Medulla oblongata (tissue), 1 donor: ENCODE data around the gene KIF18B.
A peak's percentile ranks its signal among the peaks of the same experiment; 100 is the strongest.

Experiments used
- DNase-seq: peaks from one replicate; pipeline ENCODE4 v3.0.0-alpha.2; 2015; ENCODE audit errors: extremely low spot score

Gene KIF18B

DNA sequence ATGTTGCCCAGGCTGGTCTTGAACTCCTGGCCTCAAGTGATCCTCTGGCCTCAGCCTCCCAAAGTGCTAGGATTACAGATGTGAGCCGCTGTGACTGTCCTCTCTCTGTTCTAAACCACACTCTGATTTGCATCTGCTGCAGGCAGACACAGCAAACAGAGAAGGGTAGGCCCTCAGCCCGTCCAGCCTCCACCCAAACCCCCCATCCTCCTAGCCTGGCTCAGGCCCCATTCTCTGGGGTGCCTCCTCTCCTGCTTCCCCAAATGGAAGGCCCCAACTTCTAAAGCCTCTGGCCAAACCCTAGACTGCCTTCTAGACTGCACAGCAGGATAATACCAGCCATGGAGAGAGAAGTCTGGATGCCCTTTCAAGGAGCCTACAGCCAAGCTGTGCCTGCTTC is 28.2 kb downstream of the KIF18B start:
- no peak for DNase-seq

DNA sequence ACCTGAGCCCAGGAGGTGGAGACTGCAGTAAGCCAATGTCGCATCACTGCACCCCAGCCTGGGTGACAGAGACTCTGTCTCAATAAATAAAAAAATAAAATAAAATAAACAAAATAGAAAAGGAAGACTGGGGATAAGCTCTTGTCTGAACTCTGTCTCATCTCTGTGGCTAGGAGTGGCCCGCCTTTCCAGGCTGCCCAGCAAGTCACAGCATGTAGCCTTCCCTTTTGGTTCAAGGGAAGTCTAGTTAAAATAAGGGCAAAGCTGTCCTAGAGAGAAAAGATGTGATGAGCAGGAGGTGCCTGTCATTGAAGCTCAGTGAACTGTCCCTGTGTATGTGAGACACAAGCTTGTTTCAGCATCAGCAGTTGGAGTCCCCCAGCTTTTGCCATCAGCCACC is 29.6 kb downstream of the KIF18B start:
- DNase-seq, result no peak

DNA sequence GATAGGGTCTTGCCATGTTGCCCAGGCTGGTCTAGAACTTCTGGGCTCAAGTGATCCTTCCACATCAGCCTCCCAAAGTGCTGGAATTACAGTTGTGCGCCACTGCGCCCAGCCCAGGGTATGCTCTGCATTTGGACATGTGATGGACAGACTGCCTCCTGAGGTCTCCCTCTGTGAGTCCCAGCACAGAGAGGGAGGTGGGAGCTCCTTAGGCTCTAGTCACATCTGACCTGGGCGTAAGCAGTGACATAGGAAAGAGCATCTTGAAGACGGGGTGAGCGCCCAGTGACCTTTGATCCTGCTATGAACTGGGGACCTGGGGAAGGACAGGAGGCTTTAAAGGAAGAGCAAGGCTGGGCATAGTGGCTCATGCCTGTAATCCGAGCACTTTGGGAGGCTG is 30.1 kb downstream of the KIF18B start:
- no peak for DNase-seq

DNA sequence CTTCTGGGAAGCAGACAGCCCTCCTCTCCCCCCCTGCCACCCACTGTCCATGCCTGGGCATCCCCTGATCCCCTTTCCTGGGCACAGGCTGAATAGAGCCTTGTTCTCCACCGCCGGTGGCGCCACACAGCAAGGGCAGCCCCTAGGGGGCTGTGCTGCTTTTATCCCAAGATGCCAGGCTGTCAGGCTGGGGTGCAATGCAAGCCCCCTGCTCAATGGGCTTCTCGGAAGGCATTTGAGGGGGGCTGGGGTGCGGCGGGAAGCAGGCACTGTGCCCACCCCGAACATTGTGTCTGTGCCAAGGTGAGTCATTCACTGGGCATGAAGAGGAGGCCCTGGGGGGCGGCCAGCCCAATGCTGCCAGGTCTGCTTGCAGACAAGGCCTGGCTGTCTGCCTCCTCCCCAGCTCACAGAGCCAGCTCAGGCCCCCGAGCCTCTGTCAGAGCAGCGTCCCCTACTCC is 30.8 kb downstream of the KIF18B start:
- peak; percentile 85 for DNase-seq

DNA sequence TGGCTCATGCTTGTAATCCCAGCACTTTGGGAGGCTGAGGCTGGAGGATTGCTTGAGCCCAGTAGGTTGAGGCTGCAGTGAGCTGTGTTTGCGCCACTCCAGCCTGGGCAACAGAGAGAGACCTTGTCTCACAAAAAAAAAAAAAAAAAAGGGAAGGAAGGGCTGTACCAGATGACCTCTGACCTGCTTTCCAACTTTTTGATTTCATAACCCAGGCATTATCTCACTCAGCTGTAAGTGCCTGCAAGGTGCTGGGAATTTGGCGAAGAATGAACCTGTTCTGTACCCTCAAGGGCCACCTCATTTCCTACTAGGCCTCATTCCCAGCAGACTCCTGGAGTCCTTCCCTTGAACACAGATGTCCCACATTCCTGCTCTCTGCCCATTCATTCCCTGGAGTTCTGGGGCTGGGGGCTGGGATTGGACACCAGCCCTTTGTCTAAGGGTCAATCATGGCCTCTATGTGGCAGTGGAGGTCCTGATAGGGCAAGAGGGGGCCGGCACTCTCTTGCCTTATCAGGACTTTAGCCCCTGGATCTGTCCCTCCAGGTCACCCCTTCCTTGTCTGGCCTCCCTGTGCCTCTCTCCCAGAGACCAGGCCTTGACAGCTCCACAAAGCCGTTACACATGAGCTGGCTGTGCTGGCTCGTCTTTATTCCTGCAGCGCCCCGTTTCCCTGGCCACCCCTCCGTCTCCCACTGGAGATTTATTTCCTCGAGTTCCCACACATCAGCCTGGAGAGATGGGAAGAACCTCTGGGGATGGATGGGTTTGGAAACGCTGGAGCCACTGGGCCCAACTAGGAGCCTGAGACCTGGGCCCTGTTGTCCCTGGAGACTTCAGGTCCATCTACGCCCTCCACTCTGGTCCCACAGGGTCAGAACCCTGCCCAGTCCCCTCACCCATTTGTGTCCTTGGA is 31.5 kb downstream of the KIF18B start:
- DNase-seq, result no peak

DNA sequence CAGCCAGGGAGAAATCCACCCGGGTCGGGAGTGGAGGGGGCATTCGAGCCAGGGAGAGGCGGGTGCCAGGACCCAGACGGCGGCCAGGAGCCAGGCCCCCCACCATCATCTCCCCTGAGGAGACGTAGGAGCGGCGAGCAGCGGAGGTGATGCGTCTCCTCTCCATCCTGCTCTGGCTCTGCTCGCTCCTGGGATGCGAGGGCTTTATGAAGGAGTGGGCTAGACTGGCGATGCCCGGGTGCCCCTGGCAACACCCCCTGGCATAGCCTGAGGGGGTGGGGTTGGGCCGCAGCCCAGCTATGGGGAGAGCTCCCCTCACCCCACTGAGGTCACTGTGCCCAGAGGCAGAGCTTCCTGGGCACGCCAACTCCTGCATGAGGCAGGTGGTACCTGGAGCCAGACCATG is 32.2 kb downstream of the KIF18B start, which contains the start of gene GFAP:
Gene GFAP, minus strand, starts transcription at position 180 of the 406 bp plus-strand sequence. Its CDS starts 14 bp downstream, at position 166.
- peak; percentile 72 for DNase-seq

DNA sequence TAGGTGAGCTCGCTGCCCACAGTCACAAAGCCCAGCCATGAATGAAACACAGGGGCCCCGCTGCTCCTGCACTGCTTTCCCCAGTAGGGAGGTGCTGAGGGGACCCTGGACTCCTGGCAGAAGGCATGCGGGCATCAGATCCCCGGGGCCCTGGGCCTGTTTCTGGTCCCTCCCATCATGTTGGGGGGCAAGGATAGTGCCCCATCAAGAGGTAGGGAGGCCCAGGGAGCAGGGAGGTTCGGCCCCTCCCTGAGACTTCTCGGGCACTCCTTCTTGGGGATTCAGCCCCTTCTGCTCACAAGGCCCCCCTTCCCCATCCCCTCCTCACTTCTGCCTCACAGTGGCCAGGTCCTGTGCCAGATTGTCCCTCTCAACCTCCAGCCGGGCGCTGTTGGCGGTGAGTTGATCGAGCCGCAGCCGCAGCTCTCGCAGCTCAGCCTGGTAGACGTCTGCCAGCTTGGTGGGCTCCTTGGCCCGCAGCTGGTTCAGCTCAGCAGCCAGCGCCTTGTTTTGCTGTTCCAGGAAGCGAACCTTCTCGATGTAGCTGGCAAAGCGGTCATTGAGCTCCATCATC is 32.8 kb downstream of the KIF18B start:
- DNase-seq, result no peak

DNA sequence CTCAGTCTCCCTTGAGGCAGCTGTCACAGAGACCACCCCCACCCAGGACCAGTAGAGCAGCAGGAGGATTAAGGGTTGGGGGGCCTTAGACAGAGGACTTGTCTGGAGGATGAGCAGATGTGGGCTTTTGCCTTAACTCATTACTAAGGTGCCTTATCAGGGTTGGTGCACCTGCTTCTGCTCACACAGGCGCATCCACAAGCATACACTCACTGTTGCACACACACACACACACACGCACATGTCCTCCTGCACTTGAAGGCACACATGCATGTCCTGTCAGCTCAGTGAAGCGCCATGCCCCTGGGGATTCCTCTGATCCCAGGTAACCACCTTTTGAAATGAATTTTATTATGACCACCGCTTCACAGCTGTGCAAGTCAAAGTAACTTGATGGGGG is 33.4 kb downstream of the KIF18B start:
- peak; percentile 12 for DNase-seq

DNA sequence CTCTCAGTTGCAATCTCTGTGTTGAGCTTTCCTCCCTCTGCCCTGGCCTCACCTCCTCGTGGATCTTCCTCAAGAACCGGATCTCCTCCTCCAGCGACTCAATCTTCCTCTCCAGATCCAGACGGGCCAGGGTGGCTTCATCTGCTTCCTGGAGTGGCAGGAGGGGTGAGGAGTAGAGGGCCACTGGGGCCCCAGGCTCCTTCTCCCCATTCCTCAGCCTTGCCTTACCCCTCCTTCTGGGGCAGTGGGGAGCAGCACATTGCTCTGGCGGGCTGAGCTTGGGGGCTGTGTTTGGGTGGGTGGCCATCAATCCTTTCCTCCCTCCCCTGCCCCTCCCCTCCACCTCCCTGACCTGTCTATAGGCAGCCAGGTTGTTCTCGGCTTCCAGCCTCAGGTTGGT is 33.9 kb downstream of the KIF18B start:
- DNase-seq, result peak; percentile 26

DNA sequence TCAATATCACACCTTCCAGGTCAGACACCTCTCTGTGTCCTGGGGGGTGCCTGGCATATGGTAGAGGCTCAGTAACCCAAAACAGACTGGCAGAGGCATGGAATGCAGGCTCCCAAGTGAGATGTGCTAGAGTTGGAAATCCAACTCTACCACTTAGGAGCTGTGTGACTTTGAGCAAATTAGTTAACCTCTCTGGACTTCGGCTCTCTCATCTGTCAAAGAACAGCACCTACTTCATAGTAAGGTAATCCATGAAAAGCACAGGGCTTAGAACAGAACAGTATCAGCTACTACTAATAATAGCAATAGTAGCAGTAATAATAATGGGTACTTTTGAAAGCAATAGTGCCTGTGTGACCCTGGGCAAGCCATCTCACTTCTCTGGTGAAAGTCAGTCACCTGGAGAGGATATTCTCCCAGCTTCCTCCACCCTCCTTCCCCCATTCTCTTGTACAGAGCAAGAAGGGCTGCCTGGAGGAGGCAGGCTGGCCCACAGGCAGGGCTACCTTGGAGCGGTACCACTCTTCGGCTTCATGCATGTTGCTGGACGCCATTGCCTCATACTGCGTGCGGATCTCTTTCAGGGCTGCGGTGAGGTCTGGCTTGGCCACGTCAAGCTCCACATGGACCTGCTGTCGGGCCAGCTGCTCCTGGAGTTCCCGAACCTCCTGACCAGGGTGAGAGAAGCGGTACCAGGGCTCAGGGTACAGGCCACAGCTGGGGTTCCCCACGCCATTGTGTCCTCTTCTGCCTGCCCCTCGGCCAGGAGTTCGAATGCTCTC is 34.6 kb downstream of the KIF18B start:
- DNase-seq, result peak; percentile 37

DNA sequence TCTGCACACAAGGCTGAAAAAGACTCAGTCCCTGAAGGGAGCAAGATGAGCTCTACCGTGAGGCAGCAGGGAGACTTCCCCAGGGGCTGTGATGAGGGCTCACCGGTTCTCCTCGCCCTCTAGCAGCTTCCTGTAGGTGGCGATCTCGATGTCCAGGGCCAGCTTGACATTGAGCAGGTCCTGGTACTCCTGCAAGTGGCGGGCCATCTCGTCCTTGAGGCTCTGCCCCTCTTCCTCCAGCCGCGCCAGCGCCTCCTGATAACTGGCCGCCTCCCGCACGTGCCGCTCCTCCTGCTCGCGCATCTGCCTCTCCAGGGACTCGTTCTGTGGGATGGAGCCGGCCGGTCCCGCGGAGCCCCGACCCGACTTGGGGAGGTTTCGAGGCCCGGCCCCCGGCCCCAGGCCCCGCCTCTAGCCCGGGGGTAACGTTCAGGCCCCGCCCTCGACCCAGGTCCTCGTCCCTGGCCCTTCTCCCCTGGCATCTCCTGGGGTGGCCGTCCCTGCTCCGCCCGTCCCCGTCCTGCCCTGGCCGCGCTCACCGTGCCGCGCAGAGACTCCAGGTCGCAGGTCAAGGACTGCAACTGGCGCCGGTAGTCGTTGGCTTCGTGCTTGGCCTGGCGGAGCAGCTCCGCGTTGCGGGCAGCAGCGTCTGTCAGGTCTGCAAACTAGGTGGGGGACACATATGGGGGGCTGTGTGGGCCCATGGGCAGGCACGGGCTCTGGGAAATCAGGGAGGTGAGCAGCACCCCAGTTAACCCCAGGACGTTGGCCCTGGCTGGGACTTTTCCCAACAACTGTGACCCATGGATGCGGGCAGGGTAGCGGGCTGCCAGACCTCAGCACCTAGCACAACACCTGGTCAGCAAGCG is 36.2 kb downstream of the KIF18B start:
- DNase-seq, result peak; percentile 73

DNA sequence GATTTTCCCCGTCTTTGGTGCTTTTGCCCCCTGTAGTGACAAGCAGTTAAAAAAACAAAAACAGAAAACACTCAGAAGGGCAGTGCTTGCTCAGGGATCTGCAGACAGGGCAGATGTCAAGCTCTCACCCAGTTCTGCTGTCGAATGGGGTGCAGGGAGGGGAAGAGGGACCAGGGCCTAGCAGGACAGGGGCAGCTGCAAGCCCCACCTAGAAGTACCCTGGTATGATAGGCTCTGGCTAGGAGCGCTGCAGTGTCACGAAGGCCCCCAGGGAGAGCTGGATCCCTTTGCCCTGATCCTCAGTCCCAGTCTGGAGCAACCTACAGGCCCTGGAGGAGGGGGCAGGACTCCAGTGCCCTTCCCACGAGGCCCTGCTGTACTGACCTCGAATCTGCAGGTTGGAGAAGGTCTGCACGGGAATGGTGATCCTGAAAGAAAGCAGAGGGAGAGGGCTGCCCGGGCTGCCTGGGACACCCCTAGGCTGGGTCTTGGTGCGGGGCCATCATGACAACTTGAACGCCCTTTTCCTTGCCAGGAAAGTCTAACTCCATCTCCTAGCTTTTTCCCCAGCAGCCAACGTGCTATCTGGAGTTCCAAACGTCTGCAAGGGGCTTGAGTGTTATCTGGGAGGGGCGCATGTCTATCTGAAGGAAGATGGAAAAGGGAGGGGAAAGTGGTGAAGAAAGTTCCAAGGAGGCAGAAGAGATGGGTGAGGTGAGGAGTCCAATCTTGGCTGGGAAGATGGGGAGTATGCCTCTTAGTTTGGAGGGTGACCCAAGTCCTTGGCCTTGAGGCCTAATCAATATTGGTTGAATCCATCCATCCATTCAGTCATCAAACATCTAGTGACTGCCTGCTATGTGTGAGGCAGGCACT is 37.1 kb downstream of the KIF18B start:
- peak; percentile 22 for DNase-seq

DNA sequence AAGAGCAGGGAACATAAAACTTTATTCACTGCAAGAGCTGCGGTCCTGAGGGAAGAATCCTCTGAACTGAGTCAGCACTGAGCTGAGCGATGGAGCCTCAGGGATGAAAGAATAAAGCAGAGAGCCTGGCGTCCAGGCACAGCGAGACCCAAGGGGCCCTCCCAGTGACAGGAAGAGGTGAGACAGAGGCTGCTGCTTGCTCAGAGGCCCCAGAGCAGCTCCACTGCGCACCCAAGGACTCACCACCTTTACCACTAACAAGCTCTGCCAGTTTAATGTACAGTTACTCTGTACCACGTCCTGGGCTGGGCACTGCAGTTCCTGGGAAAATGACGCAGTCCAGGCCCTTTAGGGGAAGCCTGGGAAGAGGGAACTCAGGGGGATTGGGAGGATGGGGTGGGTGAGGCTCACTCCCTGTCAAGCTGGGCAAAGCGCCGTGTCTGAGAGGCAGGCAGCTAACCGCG is 37.9 kb downstream of the KIF18B start:
- peak; percentile 6 for DNase-seq

DNA sequence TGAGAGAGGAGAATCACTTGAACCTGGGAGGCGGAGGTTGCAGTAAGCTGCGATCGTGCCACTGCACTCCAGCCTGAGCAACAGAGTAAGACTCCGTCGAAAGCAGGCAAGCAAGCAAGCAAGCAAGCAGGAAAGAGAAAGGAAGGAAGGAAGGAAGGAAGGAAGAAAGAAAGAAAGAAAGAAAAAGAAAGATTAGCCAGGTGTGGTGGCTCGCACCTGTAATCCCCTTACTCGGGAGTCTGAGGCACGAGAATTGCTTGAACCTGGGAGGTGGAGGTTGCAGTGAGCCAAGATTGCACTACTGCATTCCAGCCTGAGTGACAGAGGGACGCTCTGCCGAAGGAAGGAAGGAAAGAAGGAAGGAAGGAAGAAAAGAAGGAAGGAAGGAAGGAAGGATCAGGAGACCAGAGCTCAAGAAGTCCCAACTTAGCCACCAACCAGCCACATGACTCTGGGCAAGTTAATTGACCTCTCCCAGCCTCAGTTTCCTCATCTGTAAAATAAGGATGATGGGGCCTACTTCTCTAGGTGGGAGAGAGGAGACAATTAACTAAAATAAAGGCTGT is 38.7 kb downstream of the KIF18B start:
- DNase-seq, result peak; percentile 14

DNA sequence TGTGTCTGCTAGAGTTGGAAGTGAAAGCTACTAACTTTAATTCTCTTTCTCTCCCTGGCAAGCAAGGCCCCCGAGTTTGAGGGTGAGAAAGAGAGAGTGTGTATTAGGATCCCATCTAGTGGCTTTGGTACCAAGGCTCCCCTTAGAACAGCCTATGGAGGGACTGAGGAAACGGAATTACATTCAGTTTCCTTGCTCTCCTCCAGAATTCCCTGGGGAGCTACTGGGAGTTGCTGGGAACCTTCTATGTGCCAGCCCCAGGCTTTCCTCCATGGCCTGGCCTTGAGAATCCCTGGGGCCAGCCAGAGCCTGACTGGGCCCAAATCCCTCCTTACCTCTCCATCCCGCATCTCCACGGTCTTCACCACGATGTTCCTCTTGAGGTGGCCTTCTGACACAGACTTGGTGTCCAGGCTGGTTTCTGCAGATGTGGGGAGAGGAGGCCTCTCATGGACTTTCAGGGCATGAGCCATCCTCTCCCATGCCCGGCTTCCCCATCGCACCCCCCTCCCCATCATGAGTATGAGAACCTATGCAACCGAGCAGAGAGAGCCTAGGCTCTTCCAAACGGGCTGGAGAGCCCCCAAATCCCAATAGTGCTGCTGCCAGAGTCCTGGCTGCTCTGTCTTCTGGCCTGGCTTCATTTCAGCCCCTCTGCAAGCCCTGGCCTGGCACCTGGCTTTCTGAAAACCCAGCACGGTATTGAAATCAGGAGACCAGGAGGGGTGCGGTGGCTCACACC is 39.7 kb downstream of the KIF18B start:
- DNase-seq, result peak; percentile 60

DNA sequence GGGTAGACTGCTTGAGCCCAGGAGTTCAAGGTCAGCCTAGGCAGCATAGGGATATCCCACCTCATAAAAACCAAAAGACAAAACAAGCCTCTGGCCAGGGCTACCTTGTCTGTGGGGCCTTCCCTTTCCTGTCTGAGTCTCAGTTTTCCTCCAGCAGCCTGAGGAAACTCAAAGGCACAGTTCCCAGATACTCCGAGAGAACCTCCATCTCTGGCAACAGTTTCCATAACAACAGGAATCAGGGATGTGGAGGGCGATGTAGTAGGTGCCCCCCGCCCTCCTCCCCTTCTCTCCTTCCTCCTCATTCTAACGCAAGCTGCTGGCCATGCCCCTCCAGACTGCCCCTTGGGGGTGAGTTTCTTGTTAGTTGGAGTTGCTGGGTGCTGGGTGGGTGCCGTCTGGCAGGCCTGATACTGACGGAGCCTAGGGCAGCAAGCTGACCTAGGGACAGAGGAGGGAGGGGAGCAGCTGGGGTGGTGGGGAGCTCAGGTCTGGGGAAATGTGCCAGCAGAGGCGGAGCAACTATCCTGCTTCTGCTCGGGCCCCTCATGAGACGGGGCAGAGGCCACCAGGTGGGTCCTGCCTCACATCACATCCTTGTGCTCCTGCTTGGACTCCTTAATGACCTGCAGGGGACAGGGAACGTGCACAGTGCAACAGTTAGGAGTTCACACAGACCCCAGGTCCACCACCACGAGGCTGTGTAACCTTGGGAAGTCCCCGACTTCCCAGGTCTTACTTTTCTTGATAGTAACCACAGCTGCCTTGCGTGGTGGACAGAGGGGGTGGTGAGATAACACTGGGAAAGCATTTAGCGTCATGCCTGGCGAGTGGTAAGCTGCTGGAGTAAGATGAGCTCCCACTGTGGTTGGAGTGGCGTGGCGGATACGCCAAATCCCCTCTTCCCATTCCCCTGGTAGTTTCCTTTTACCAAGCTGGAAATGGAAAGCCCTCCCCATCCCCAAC is 40.5 kb downstream of the KIF18B start:
- DNase-seq, result peak; percentile 67

DNA sequence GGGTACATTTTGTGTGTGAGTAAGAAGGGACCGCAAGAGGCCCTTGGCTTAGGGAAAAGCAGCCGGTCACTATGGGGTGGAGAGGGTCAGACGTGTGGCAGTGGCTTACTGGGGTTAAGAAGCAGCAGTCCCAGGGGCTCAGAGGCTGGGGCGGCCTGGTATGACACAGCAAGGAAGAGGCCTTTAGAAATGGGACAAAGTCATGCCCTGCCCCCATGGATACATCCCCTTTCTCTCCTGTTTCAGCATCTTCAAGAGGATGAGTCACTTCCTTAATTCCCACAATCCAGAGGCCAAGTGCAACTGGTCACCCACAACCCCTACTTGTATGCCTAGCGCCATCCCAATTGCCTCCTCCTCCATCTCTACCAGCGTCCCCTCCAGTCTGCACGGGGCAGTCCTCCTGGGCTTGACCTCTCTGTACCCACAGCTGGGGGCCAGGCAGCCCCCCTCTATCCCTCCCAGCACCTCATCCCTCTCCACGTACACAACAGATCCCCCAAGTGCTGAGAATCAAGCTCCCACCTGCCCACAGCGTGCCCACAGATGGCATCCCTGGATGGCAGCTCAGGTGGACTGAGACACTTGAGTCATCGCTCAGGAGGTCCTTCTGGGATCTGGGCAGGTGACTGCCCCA is 41.4 kb downstream of the KIF18B start:
- peak; percentile 48 for DNase-seq
